ENCODE results near the gene ART3.

DNA sequence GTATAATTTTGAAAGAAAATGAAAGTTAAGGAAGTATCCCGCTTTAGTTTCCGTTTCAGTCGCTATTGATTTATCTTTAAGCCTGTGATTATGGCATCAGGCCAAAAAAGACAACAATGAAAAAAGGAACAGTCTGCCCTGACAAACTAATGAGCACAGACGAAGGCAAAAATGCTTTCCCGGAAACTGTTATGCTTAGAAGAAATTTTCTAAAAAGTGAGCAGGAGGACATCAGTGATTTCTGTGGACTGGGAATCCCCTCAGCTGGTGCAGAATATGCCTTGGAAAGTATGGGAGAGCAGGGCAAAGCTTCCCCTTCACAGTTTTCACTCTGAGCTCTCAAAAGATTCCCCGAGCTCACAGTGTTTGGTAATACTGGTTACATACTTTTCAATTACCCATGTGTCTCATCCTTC is 46.2 kb upstream of the ART3 start:
- TF ChIP-seq, protein P1, sequence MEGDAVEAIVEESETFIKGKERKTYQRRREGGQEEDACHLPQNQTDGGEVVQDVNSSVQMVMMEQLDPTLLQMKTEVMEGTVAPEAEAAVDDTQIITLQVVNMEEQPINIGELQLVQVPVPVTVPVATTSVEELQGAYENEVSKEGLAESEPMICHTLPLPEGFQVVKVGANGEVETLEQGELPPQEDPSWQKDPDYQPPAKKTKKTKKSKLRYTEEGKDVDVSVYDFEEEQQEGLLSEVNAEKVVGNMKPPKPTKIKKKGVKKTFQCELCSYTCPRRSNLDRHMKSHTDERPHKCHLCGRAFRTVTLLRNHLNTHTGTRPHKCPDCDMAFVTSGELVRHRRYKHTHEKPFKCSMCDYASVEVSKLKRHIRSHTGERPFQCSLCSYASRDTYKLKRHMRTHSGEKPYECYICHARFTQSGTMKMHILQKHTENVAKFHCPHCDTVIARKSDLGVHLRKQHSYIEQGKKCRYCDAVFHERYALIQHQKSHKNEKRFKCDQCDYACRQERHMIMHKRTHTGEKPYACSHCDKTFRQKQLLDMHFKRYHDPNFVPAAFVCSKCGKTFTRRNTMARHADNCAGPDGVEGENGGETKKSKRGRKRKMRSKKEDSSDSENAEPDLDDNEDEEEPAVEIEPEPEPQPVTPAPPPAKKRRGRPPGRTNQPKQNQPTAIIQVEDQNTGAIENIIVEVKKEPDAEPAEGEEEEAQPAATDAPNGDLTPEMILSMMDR (IDR thresholded peaks at IDR 0.05): no peak
- TF ChIP-seq EZH2 (IDR thresholded peaks at IDR 0.05; ENCODE audit: borderline replicate concordance, insufficient read depth, low read depth, low read length, poor library complexity, severe bottlenecking): no peak
